Gastrocnemius medialis (tissue), 4 donors: ENCODE data around the gene TCEAL7. TPM values are rescaled to one million over a fixed set of nuclear protein-coding genes. Genes with fewer than 3 reads are reported as not detected.

Experiments
- ATAC-seq, 2 donors: fragments of 150-250 bp; one replicate each; pipeline ENCODE4 v1.9.1; 2016
- DNase-seq, 2 donors: peaks; one replicate each; pipeline ENCODE4 v3.0.0-alpha.2; 2019
- H3K27ac ChIP-seq, 4 donors: fragments of 200-600 bp; sonication (generic); 1 replicate in 1 of 4; 2 replicates in 3 of 4; pipeline ENCODE4 v1.5.1; 2016 to 2018; ENCODE audit warnings: mild to moderate bottlenecking in 2 of 4, moderate library complexity in 1 of 4
- H3K27me3 ChIP-seq, 3 donors: fragments of 200-600 bp; sonication (generic) in 2 of 3; 1 replicate in 1 of 3; 2 replicates in 2 of 3; pipeline versions ENCODE4 v1.5.1 to v1.6.0; 2016 to 2019; ENCODE audit warnings: mild to moderate bottlenecking in 1 of 3, moderate library complexity in 1 of 3
- H3K36me3 ChIP-seq, 2 donors: fragments of 200-600 bp; sonication (generic) in 1 of 2; one replicate each; pipeline ENCODE4 v1.5.1; 2017 to 2018
- H3K4me1 ChIP-seq, 2 donors: fragments of 200-600 bp; sonication (generic) in 1 of 2; one replicate each; pipeline ENCODE4 v1.5.1; 2016 to 2017; ENCODE audit warnings: mild to moderate bottlenecking in 2 of 2
- H3K4me3 ChIP-seq, 4 donors: fragments of 200-600 bp; sonication (generic) in 3 of 4; 1 replicate in 1 of 4; 2 replicates in 3 of 4; pipeline ENCODE4 v1.5.1; 2016 to 2019; ENCODE audit warnings: mild to moderate bottlenecking in 2 of 4
- H3K9me3 ChIP-seq, 3 donors: fragments of 200-600 bp; sonication (generic) in 2 of 3; 1 replicate in 1 of 3; 2 replicates in 2 of 3; pipeline ENCODE4 v1.5.1; 2016 to 2019
- POLR2A ChIP-seq, 2 donors: fragments of 450-650 bp; IDR thresholded peaks; one replicate each; pipeline ENCODE4 v1.6.1; 2017; ENCODE audit warnings: antibody characterized with exemption in 2 of 2, mild to moderate bottlenecking in 2 of 2, moderate library complexity in 2 of 2
- in situ Hi-C, 4 donors: fragments of 200-750 bp; cut with MboI; loops; one replicate each; pipeline versions ENCODE4 v1.15.0 to v1.8.0; 2017; ENCODE audit warnings: low sequenced_read_pairs in 4 of 4
- intact Hi-C: fragments of 100-400 bp; cut with DNase I; formaldehyde crosslinking; loops from one replicate; pipeline ENCODE4 v1.15.1; 2023; ENCODE audit warnings: low total_unique reads
- total RNA-seq, 4 donors: library from RNA; depleted of rRNA; stranded (reverse); fragments of >200 nt; gene quantifications; one replicate each; pipeline versions ENCODE4 v1.1.0 to v1.2.3, GENCODE V29; 2016
- TF ChIP-seq, protein P1 (sequence below), 5 experiments: fragments of 450-650 bp in 3 of 5; fragments of 200-600 bp in 2 of 5; sonication (generic) in 2 of 5; IDR thresholded peaks in 4 of 5; conservative IDR thresholded peaks in 1 of 5; 1 replicate in 4 of 5; 2 replicates in 1 of 5; pipeline ENCODE4 v1.5.1; 2016 to 2019; ENCODE audit warnings: antibody characterized with exemption in 5 of 5, mild to moderate bottlenecking in 3 of 5, moderate library complexity in 3 of 5

Gene TCEAL7
- total RNA-seq, 4 donors from 2014 or later, result 1.1 to 1.9 (median 1.7) TPM; not detected in 1

GRCh38 chrX:103311399-103311780, 18.6 kb upstream of the TCEAL7 start:
- no peak for TF ChIP-seq POLR2A (IDR thresholded peaks at IDR 0.05)
- TF ChIP-seq, protein P1, sequence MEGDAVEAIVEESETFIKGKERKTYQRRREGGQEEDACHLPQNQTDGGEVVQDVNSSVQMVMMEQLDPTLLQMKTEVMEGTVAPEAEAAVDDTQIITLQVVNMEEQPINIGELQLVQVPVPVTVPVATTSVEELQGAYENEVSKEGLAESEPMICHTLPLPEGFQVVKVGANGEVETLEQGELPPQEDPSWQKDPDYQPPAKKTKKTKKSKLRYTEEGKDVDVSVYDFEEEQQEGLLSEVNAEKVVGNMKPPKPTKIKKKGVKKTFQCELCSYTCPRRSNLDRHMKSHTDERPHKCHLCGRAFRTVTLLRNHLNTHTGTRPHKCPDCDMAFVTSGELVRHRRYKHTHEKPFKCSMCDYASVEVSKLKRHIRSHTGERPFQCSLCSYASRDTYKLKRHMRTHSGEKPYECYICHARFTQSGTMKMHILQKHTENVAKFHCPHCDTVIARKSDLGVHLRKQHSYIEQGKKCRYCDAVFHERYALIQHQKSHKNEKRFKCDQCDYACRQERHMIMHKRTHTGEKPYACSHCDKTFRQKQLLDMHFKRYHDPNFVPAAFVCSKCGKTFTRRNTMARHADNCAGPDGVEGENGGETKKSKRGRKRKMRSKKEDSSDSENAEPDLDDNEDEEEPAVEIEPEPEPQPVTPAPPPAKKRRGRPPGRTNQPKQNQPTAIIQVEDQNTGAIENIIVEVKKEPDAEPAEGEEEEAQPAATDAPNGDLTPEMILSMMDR (IDR thresholded peaks at IDR 0.05 in 4 of 5, conservative IDR thresholded peaks at IDR 0.05 in 1 of 5), result no peak
- H3K27me3 ChIP-seq, result peaks cover 0 to 20% (median 0%) of the 10 kb centered on the region in 3 donors
- no peaks in the 10 kb centered on the region for H3K4me1 ChIP-seq
- no peaks in the 10 kb centered on the region for H3K36me3 ChIP-seq
- in situ Hi-C loops (no loop called here), intact Hi-C loops (no loop called here)
- ATAC-seq (no peak), DNase-seq (no peak)
- H3K27ac ChIP-seq, result no peak overlapping the region
- peak overlapping the region in 3 of 4 donors; percentile 43 to 51 (median 44) for H3K4me3 ChIP-seq
- no peaks in the 10 kb centered on the region for H3K9me3 ChIP-seq

- DNase-seq (no peak), ATAC-seq (no peak)
- H3K4me1 ChIP-seq, result no peaks in the 10 kb centered on the region
- intact Hi-C loops (no loop called here), in situ Hi-C loops (loop anchor here in 3 of 4 donors (10.0 to 25.0 kb wide), 2 partner anchors 132 to 134 kb away; no protein-coding TSS in a partner anchor)
- H3K36me3 ChIP-seq, result no peaks in the 10 kb centered on the region
- no peak overlapping the region for H3K27ac ChIP-seq
- H3K4me3 ChIP-seq, result peak overlapping the region; percentile 17 to 28 (median 24)
- H3K9me3 ChIP-seq, result no peaks in the 10 kb centered on the region
- TF ChIP-seq, protein P1 (IDR thresholded peaks at IDR 0.05 in 4 of 5, conservative IDR thresholded peaks at IDR 0.05 in 1 of 5), result no peak
- no peak for TF ChIP-seq POLR2A (IDR thresholded peaks at IDR 0.05)
- peaks cover 0 to 5% (median 0%) of the 10 kb centered on the region in 3 donors for H3K27me3 ChIP-seq
These were observed 746 bp downstream of the TCEAL7 start for GRCh38 chrX:103330681-103331288.

- intact Hi-C loops, result no loop called here
- no peak for ATAC-seq
These were observed 8.6 kb downstream of the TCEAL7 start for GRCh38 chrX:103338663-103339062.

DNA sequence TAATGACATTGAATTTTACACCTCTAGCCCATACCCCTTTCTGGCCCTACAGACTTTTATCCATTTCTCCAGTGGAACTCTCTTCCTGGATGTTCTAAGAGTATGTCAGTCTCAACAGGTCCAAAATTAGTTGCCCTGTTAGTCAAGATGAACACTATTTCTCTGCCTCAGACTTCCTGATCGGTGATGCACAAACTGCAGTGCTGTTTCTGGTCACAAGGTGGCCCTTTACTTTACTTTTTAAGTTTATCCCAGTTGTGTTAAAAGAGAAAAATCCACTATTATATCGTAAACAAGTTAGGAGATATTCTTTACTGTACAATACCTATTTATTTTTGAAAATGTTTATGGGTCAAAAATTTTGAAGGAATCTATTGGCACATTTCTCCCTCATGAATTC, 13.1 kb downstream of the TCEAL7 start:
- Histone ChIP-seq H3K9me3 (peaks cover 0 to 3% (median 0%) of the 10 kb centered on the region in 3 donors), H3K27me3 (peaks cover 0 to 10% (median 0%) of the 10 kb centered on the region in 3 donors), H3K4me1 (no peaks in the 10 kb centered on the region), H3K27ac (no peak overlapping the region), H3K4me3 (no peak overlapping the region), H3K36me3 (no peaks in the 10 kb centered on the region)
- in situ Hi-C loops (loop anchor here in 2 of 4 donors (25.0 kb wide), 1 partner anchor 119 kb away; no protein-coding TSS in a partner anchor), intact Hi-C loops (loop anchor here (1.0 kb wide), 1 partner anchor 121 kb away; no protein-coding TSS in a partner anchor)
- no peak for ATAC-seq
- no peak for TF ChIP-seq POLR2A (IDR thresholded peaks at IDR 0.05)
- TF ChIP-seq, protein P1 (IDR thresholded peaks at IDR 0.05 in 4 of 5, conservative IDR thresholded peaks at IDR 0.05 in 1 of 5), result peak in 4 of 5 experiments; percentile 33 to 46 (median 38)
- DNase-seq, result no peak

More at GRCh38 chrX:103338663-103339062, 8.6 kb downstream of the TCEAL7 start:
- no peak for TF ChIP-seq POLR2A (IDR thresholded peaks at IDR 0.05)
- TF ChIP-seq, protein P1 (IDR thresholded peaks at IDR 0.05 in 4 of 5, conservative IDR thresholded peaks at IDR 0.05 in 1 of 5), result no peak
- H3K9me3 ChIP-seq, result no peaks in the 10 kb centered on the region
- no peaks in the 10 kb centered on the region for H3K36me3 ChIP-seq
- in situ Hi-C loops, result loop anchor here in 3 of 4 donors (10.0 to 25.0 kb wide), 2 partner anchors 124 to 126 kb away; no protein-coding TSS in a partner anchor
- no peak for DNase-seq
- no peaks in the 10 kb centered on the region for H3K4me1 ChIP-seq
- H3K4me3 ChIP-seq, result no peak overlapping the region
- H3K27me3 ChIP-seq, result peaks cover 0 to 3% (median 0%) of the 10 kb centered on the region in 3 donors
- no peak overlapping the region for H3K27ac ChIP-seq
